HG02870 (cell line): ENCODE results near the gene ZNF710.

Experiments
- ATAC-seq: cut with Tn5 transposase; IDR thresholded peaks from one replicate; pipeline ENCODE4 v1.9.1; 2021; ENCODE audit warnings: mild to moderate bottlenecking, moderate library complexity; ENCODE audit not compliant: unreplicated experiment

Gene ZNF710

DNA sequence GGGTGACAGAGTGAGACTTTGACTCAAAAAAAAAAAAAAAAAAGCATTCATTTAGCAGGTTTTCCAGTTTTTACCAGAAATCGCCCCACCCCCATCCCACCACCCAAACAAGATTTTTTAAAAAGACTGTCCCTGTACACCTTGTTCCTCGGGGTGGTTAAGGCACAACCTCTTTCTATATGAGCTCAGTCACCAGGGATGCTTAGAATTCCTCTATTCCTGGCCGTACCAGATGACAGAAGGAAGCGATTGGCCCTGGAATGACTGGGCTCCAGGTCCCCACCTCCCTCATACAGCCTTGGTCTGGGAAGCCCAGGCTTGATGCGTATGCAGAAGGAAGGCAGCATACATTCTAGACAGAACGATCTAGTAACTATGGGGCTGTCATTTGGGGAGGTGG, 75.6 kb downstream of the ZNF710 start:
- no peak for ATAC-seq

DNA sequence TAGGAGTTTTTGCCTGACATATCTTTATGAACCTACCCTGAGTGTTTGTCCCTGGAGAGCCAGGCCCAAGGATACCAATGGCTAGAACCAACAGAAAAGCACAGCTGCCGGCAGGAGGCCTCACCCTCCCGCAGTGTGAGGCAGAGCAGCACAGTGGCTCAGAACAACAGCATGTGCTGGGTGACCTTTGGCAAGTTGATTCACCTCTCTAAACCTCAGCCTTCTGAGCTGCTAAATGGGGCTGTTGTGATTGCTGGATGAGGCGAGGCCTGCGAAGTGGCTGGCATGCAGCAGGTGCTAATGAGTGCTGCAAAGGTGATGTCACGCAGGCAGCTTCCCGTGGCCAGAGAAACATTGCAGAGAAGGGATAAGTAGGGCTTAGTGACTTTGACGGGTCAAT, 77.8 kb downstream of the ZNF710 start:
- no peak for ATAC-seq

DNA sequence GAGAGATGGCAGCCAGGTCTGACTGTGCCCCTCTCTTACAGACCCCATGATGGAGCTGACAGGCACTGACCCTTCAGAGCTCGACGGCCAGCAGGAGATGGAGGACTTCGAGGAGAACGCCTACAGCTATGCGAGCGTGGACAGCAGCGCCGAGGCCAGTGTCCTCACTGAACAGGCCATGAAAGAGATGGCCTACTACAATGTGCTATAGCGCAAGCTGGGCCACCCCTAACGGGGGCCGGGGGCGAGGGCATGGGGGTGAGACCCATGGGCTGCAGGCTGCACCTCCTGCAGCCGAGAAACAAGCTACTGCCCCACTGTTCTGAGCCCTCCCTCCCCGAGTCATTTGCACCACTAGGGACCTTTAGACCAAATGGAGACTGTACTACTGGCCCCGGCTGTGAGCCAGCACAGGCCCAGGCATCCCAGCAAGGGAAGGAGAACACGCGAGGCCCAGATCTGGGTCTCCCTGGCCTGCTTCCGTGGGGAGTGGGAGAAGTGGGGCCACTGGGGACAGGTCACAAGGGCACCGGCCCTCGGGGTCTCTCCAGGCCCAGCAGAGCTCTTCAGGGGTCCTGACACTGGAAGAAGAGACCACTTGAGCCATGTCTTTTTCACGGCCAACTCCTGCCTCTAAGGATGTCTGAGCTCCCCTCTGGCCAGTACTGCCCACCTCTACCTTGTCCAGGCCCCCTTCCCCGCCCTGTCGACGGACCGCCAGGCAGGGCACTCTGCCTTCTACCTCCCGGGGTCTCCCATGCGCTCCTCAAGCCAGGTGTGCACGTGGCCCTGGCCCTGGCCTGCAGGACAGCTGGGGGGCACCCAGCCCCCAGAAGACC, 78.7 kb downstream of the ZNF710 start:
- ATAC-seq = no peak

DNA sequence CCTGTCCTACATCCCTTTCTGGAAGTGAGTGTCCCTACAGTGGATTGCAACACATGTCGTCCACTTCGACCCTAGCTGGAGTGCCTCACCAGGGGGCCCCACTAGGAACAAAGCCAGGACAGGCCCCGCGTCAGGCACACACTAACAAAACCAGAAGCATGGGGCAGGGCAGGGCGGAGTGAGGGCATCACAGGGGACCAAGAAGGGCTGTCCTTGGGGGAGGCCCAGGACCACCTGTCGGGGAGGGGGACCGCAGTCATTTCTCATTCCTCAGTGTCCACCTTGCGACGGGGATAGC, 79.3 kb downstream of the ZNF710 start:
- ATAC-seq = no peak

DNA sequence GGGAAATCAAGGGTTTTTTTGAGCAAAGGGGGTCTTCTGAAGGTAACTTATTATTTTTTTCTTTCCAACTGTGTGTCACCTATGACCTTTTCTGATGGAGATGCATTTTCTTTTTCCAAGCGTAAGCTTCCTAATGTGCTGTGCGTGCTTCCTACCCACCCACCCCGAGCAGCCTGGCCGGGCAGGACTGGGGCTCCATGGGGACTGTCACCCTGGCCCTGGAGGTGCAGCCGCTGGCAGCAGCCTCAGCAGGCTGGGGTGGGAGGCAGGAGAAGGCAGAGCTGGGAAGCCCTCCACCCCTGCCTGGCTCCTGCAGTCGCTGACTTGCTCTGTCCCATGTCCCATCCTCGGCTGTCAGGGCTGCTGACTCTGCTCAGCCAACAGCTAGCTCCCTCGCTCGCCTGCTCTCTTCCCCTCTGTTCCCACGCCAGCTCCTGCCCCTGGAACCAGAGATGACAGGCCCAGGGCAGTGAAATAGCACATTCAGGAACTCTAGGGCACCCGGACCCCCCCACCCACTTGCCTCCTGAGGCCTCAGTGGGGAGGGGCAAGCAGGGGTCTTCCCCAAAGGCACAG, 79.8 kb downstream of the ZNF710 start:
- no peak for ATAC-seq

DNA sequence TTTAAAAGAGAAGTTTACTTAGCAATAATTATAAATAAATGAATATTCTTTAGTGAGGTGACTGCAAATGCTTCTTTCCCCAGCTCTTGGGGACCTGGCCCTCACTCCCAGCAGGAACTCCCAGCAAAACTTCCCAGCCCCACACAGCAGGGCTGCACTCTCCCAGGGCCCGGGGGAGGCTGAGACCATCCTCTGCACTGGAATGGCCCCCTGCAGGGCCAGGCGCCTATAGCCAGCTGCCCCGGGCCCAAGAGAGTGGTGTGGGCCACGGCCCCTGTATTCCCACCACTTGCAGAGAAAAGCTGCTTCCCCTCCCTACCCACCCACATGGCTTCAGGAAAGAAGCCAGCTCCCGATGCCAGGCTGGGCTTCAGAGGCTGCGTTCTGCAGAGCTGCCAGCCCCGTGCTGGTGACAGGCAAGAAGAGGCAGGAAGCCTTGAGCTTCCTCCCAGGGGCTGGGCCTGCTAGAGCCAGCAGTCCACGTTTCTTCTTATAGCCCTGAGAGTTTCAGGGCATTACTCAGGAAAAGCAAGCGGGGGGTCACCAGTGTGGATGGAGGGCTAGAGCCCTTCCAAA, 81.1 kb downstream of the ZNF710 start:
- ATAC-seq = no peak

DNA sequence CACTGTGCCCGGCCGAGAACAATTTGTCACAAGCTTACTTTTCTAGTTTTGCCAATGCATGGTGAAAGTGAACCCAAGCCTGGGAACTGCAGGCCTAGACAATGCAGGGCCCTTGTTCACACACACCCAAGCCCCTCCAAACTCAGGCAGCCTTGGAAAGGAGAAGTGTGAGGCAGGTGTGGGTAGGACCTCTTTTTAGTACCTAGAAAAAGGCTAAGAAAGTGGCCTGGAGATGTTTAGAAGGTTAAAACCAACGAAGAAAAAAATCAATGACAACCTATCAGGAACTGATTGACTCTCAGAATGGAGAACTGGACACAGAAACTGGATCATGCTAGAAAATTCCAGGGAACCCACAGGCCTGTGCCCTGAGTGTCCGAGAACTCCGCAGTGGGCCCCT, 82.3 kb downstream of the ZNF710 start:
- no peak for ATAC-seq

DNA sequence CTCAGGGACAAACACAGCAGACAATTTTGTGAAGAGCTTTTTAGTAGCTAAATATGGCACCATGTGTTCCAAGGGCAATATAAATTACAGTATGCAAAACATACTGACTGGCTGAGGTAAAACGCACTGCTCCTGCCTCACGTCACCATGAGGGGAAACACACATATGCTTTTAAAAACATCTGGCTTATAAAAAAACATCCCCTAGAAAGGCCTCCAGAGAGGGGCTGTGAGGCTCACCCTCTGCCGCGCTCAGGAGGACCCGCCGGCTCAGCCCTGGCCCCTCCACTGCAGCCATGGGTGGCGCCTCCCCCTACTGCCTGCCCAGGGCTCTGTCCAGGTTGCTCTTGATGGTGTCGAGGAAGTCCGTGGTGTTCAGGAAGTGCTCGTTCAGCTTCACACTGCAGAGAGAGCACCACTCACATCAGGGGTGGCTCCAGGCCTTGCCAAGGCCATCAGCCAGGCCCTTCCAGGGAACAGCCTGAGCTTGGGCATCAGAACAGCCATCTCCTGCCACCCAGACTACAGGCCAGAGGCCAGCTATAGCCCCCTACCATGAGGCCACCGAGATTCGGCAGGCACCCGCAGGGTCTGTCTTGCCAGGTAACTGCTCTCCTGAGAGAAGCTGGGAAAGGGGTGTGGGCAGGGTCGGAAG, 83.0 kb downstream of the ZNF710 start:
- ATAC-seq = no peak

DNA sequence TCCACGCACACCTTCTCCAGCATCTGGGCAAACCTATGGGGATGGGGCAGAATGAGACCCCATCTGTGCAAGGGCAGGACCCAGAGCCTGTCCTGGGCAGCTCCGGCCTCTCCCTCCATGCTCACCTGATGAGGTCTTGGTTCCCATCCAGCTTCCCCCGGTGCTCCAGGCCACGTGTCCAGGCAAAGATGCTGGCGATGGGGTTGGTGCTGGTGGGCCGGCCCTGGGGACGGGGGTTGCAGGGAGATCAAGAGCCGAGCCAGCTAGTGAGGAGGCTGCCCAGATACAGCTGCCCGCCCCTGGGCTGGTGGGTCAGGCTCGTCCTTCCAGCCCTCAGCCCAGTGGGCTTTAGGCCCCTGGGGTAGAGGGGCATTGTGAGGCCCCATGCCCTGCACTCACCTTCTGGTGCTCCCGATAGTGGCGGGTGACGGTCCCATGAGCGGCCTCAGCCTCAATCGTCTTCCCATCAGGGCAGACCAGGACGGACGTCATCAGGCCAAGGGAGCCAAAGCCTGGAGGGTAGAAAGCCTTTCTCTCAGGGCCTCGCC, 83.8 kb downstream of the ZNF710 start:
- no peak for ATAC-seq

DNA sequence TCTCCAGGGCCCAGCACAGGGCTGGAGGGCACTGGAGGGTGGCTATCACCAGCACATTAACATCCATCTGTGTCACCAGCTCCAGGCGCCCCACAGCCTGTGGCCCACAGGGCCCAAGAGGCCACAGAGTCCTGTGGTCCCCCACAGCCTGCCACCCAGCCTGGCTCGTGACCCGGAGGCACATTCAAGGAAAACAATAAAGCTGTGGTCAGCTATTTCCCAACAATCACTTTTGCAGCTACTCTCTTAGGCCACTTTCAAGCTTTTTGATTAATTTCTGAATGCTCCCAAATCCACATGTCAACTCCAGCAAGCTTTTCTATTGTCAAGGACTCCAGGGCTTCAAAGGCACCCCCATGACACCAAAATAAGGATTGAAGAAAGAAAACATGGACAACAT, 84.4 kb downstream of the ZNF710 start:
- no peak for ATAC-seq

DNA sequence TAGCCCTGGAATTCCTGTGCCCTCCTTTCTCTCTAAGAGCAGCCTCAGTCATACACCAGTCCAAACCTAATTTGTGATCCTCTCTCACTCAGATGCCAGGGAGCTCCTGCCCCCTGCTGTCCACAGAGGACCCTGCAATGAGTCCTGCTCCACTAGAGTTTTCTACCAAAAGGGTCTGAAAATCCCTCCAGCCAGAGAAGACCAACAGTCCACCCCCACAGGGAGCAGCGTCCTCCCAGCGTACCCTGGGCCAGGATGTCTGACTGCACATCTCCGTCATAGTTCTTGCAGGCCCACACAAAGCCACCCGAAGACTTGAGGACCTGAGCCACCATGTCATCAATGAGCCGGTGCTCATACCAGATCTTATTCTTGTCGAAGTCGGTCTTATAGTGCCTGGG, 85.7 kb downstream of the ZNF710 start:
- no peak for ATAC-seq

DNA sequence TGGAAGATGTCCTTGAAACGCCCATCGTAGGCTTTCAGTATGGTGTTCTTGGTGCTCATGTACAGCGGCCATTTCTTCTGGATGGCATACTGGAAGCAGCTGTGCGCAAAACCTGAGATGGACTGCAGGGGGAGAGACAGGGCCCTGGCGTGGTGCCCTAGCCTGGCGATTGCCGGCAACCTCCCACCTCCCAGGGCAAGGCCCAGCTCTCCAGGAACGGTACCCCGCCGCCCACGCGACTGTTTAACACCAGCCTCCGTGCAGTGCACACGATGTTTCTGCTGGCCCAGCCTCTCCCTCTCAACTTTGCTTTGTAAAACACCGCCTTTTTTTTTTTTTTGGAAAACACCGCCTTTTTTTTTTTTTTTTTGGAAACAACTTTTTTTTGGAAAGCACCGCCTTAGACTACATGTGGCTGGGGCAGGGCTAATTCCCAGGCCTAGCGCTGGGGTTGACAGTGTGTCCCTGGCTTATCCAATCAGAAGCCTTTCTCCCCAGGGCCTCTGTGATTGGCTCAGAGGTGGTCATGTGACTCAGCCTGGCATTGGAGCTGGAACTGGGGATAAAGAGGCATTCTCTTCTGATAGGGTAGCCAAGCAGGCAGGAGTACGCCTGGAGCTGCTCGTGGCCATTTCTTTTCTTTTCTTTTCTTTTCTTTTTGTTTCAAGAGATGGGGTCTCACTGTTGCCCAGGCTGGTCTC, 86.5 kb downstream of the ZNF710 start:
- ATAC-seq = no peak

DNA sequence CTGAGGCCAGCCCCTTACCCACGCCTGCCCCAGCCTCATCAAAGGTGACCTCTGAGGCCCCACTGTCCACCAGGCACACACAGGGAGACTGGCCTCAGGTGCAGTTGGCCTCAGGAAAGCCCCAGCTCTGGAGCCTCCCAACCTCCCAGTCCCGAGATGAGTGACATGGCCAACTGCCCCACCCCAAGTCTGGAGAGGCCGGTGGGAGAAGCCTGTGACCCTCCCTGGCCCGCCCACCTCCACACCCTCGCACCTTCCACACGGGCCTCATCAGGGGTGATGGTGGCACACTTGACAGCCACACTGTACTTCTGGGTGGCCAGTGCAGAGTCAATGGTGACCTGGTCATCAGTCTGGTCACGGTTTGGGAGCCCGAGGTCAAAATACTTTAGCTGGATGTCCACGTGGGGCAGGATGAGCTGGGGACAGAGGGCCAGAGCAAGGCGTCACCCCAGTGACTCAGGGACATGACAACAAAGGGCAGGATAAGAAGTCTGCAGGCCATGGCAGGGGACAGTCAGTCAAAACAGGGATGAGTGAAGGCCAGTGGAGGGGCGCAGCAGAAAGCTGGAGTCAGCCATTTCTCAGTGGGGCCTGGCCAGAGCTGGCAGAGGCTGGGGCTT, 89.2 kb downstream of the ZNF710 start:
- ATAC-seq = no peak

DNA sequence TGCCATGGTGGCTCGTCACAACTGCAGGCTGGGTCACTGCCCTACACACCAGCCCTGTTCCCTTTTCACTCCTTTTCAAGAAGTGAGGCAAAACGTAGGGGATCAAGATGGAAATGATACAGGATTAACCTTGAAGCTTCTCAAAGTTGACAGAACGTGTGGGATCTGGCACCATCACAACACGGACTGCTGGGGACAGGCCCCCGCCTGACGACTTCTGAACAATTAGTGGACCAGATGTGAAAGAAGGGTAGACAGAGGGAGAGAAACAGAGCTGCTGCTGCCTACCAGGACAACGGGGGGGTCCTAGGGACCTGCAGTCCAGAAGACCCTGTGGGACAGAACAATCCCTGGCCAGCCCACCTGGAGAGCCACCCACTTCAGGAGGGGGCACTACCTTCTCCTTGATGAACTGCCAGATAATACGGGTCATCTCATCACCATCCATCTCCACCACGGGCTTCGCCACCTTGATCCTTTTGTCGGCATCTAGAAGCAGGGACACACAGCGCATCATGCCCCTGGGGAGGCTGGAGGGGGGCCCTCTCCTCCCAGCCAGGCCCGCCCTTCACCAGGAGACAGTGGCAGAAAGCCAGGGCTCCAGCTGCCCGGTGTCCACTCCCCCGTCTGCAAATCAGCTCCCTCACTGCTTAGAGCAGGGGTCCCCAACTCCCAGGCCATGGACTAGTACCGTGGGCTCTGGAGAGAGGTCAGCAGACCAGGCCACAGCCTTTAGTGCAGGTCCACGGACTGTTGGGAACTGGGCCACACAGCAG, 90.2 kb downstream of the ZNF710 start:
- no peak for ATAC-seq

DNA sequence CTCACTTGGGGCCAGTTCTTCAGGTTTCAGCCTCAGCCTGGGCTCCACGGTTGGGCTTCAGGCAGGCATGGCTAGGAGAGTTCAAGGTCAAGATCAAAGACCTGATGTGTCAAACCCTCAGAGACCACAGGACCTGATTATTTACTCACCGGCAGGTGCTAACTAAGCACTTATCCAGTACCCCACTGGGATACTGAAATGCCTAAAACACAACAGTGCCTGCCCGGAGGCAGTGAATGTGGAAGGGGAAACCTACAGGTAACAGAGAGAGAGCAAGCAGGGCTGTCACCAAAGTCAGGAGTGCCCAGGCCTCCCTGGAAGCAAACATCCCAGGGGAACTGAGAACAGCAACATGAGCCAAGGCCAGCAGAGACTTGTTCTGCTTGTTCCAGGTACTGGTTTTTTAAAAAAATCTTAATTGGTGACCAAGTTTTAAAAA, 94.4 kb downstream of the ZNF710 start:
- ATAC-seq = no peak

DNA sequence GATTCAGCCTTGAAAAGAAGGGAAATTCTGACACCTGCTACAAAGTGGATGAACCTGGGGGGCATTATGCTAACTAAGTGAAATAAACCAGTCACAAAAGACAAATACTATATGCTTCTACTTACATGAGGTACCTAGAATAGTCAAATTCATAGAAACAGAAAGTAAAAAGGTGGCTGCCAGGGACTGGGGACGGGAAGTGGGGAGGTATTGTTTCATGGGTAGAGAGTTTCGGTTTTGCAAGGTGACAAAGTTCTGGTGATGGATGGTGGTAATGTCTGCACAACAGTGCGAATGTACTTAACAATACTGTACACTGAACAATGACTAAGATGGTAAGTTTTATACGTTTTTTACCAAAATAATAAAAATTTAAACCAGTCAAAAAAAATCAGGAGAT, 96.4 kb downstream of the ZNF710 start:
- peak; percentile 46 for ATAC-seq

DNA sequence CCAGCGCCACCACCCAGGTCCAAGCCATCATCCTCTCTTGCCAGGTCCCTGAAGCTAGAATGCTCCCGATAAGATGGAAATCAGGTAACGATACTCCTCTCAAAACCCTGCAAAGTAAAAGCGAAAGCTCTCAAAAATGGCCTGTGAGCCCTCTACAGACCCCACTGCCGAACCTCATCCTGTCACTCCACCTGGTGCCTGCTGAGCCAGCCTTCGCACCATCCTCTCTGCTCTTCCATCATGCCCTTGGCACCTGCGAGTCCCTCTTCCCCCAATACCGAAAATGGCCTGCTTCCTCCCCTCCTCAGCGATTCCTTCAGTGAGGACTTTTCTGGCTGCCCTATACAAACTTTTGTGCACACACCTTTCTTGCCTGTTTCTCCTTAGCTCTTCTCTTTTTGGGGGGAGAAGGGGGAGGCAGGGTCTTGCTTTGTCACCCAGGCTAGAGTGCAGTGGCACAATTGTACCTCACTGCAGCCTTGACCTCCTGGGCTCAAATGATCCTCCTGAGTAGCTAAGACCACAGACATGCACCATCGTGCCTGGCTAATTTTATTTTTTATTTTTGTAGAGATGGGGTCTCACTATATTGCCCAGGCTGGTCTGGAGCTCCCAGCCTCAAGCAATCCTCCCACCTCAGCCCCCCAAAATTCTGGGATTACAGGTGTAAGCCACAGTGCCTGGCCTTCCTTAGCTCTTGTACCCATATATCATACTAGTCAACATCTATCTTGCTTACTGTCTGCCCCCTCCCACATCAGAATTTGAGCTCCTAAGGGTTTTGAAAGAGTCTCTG, 98.1 kb downstream of the ZNF710 start:
- no peak for ATAC-seq

DNA sequence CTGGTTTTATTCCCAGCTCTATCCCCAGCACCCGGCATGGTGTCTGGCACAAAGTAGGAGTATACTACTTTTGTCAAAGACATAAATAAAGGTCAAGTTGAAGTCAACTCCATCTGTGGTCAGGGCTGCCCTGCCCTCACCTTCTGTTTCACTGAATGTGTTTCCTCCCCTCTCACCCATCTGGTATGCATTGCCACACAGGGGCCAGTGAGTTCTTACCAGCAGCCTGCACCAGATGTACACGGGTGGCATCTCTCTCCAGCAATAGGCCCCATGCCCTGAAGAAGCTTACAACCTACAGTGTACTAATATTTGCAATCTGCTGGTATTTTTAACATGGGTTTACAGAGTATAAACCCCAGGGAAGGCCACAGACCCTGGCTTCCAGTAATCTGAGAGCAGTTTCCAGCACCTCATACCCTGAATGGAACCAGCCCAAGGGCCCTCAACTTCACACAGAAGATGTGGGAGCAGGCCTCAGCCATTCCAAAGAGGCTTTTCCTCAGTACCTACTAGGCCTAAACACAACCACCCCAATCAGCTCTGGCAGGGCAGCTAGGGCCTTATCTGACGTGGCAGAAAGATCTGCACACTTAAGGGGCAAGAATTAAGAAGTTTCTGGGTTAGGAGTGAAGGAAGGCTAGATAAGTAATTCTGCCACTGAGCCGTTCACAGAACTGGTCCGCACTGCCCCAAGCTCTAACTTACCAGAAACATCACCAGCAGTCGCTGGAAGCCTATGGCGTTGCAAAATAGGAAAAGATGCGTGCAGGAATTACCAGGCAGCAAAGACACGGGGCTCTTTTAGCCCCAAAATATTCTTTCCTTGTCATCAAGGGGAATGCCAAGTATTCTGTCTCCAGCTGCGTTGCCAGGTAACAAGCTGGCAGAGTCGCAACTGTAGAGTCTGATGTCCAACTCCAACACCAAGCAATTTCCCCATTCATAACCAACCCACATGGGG, 99.0 kb downstream of the ZNF710 start:
- no peak for ATAC-seq
